Measurements from ENCODE around the gene MRRF. TPM values are rescaled to one million over a fixed set of nuclear protein-coding genes. Genes with fewer than 3 reads are reported as not detected.

The MRRF gene
- total RNA-seq, 1 donor from 2014 or later, result 38.5 TPM

DNA sequence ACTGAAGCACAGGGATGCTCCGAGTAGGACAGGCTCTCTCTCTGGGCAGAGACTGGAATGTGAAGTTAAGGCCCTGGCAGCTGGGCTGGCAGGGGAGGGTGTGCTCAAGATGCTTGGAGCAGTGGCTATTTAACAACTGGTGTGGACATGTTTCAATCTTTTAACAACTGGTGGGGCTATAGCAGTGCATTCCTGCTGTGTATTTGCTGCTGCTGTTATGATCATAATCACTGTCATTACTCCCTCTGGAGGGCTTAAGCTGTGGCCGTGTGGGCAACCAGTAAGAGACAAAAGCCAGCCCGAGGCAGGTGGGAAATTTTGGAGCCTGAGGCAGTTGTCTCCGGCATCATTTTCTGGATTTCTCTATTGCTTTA lies 72.9 kb downstream of the MRRF start:
- Histone ChIP-seq H3K27ac (no peak overlapping the region), H3K27me3 (no peaks in the 10 kb centered on the region), H3K36me3 (no peaks in the 10 kb centered on the region), H3K4me3 (no peak overlapping the region), H3K9me3 (no peaks in the 10 kb centered on the region), H3K4me1 (no peaks in the 10 kb centered on the region)
- intact Hi-C loops (cut with DNase I), result no loop called here
- TF ChIP-seq, protein P1, sequence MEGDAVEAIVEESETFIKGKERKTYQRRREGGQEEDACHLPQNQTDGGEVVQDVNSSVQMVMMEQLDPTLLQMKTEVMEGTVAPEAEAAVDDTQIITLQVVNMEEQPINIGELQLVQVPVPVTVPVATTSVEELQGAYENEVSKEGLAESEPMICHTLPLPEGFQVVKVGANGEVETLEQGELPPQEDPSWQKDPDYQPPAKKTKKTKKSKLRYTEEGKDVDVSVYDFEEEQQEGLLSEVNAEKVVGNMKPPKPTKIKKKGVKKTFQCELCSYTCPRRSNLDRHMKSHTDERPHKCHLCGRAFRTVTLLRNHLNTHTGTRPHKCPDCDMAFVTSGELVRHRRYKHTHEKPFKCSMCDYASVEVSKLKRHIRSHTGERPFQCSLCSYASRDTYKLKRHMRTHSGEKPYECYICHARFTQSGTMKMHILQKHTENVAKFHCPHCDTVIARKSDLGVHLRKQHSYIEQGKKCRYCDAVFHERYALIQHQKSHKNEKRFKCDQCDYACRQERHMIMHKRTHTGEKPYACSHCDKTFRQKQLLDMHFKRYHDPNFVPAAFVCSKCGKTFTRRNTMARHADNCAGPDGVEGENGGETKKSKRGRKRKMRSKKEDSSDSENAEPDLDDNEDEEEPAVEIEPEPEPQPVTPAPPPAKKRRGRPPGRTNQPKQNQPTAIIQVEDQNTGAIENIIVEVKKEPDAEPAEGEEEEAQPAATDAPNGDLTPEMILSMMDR (IDR thresholded peaks at IDR 0.05), result no peak
- TF ChIP-seq POLR2AphosphoS5 (IDR thresholded peaks at IDR 0.05; ENCODE audit: insufficient read depth in 1 of 2, low read depth in 1 of 2) (no peak), POLR2A (IDR thresholded peaks at IDR 0.05) (no peak)
- no peak for DNase-seq (ENCODE audit: extremely low spot score in 2 of 2)

DNA sequence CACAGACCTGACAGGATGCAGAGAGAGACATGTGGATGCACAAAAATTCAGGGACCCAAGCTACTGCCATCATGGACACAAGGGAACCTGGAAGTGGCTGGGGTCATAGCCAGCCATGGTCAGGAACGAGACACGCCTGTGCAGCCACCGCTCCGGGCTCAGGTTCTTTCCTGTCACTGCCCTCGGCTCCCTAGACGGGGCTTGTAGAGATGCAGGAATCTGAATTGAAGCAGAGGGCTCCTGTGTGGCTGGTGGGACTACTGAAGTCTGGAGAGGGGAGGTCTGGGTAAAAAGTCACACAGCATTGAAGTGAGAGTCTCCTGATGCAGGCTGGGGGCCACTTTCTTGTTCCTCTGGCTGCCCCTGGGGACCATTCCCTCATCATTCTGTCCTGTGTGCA lies 73.9 kb downstream of the MRRF start:
- Histone ChIP-seq H3K4me3 (no peak overlapping the region), H3K9me3 (no peaks in the 10 kb centered on the region), H3K27me3 (no peaks in the 10 kb centered on the region), H3K36me3 (no peaks in the 10 kb centered on the region), H3K4me1 (no peaks in the 10 kb centered on the region), H3K27ac (no peak overlapping the region)
- intact Hi-C loops (cut with DNase I), result no loop called here
- DNase-seq (ENCODE audit: extremely low spot score in 2 of 2), result no peak
- TF ChIP-seq POLR2A (IDR thresholded peaks at IDR 0.05) (no peak), POLR2AphosphoS5 (IDR thresholded peaks at IDR 0.05; ENCODE audit: insufficient read depth in 1 of 2, low read depth in 1 of 2) (no peak)
- TF ChIP-seq, protein P1 (IDR thresholded peaks at IDR 0.05), result no peak

DNA sequence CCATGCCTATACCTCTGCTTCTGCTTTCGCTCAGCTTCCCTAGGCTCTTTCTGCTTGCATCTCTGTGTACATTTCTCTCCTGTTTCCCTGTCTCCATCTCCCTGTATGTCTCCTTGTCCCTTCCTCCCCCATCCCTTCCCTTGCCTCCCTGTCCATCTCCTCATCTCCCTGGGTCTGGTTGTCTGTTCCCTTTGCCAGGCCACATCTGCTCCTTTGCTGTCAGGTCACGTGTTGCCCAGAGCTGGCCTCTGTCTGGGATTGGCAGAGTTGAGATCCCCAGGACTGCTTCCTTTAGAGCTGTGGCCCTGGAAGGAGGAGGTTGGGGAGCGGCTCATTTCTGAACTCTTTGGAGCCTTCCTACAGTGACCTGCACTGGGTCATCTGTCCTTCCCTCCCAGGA lies 74.3 kb downstream of the MRRF start:
- no peak for TF ChIP-seq POLR2A (IDR thresholded peaks at IDR 0.05)
- H3K27me3 ChIP-seq, result no peaks in the 10 kb centered on the region
- intact Hi-C loops (cut with DNase I), result no loop called here
- H3K27ac ChIP-seq, result no peak overlapping the region
- H3K4me1 ChIP-seq, result no peaks in the 10 kb centered on the region
- H3K4me3 ChIP-seq, result no peak overlapping the region
- no peaks in the 10 kb centered on the region for H3K36me3 ChIP-seq
- no peaks in the 10 kb centered on the region for H3K9me3 ChIP-seq
- DNase-seq (ENCODE audit: extremely low spot score in 2 of 2), result no peak

DNA sequence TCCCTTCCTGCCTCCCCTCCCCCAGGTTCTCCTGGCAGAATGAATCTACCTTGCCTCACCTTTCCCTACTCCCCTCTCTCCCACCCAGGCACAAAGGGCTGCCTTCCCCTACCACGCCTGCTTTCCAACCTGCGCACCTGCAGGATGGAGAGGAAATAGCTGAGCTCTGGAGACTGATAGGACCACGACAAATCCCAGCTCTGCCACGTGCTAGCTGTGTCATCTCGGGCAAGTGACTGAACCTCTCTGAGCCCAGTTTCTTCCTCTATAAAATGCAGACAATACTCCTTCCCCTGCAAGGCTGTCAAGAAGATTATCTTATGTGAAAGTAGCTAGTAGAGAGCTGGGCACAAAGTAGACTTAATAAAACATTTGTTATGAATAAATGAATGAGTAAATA lies 74.9 kb downstream of the MRRF start:
- Histone ChIP-seq H3K4me1 (no peaks in the 10 kb centered on the region), H3K27me3 (no peaks in the 10 kb centered on the region), H3K27ac (no peak overlapping the region), H3K4me3 (no peak overlapping the region), H3K36me3 (no peaks in the 10 kb centered on the region), H3K9me3 (no peaks in the 10 kb centered on the region)
- DNase-seq (ENCODE audit: extremely low spot score in 2 of 2), result no peak
- intact Hi-C loops (cut with DNase I), result no loop called here
- TF ChIP-seq, protein P1 (IDR thresholded peaks at IDR 0.05), result no peak
- TF ChIP-seq POLR2A (IDR thresholded peaks at IDR 0.05) (no peak), POLR2AphosphoS5 (IDR thresholded peaks at IDR 0.05; ENCODE audit: insufficient read depth in 1 of 2, low read depth in 1 of 2) (no peak)

DNA sequence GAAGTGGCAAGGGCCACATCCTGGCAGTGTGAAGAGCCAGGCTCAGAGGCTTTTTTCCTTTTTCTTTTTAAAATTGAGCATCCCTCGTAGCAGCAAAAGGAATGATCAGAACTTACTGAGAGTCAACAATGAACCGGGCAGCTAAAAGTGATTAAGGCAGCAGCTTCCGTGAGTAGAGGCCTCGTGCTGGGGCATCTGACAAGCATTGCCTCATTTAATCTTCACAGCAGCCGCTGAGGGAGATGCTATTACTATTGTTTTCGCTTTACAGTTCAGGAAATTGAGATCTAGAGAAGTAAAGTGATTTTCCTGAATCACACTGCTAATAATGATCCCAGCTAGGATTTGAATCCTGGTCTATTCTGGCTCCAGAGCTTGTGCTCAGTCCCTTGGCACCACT lies 75.5 kb downstream of the MRRF start:
- H3K27me3 ChIP-seq, result no peaks in the 10 kb centered on the region
- no peaks in the 10 kb centered on the region for H3K36me3 ChIP-seq
- H3K4me3 ChIP-seq, result no peak overlapping the region
- TF ChIP-seq, protein P1 (IDR thresholded peaks at IDR 0.05), result no peak
- TF ChIP-seq POLR2AphosphoS5 (IDR thresholded peaks at IDR 0.05; ENCODE audit: insufficient read depth in 1 of 2, low read depth in 1 of 2), result peak in 1 of 2 donors; percentile 14
- H3K9me3 ChIP-seq, result no peaks in the 10 kb centered on the region
- H3K27ac ChIP-seq, result no peak overlapping the region
- intact Hi-C loops (cut with DNase I), result no loop called here
- no peaks in the 10 kb centered on the region for H3K4me1 ChIP-seq
- no peak for DNase-seq (ENCODE audit: extremely low spot score in 2 of 2)

All from vagina (tissue), 2 donors.